K562 (cell line): ENCODE results near the gene ATXN7L1. TPM values are rescaled to one million over a fixed set of nuclear protein-coding genes. Genes with fewer than 3 reads are reported as not detected.

ENCODE experiments used
- AFF1 ChIP-seq, 2 experiments: fragments of 450-650 bp; IDR thresholded peaks; 2 replicates each; pipeline ENCODE4 v1.6.1; 2018; ENCODE audit warnings: mild to moderate bottlenecking in 2 of 2, low read depth in 1 of 2; ENCODE audit not compliant: partially characterized antibody in 2 of 2
- RAD21 ChIP-seq, 2 experiments: fragments of 250-450 bp in 1 of 2; fragments of 450-650 bp in 1 of 2; sonication (Bioruptor Pico) in 1 of 2; formaldehyde crosslinking in 1 of 2; IDR thresholded peaks in 1 of 2; conservative IDR thresholded peaks in 1 of 2; 2 replicates each; pipeline versions ENCODE4 v1.4.0 to v1.8.0; 2020 to 2022; ENCODE audit warnings: mild to moderate bottlenecking in 2 of 2, moderate library complexity in 1 of 2
- SMARCE1 ChIP-seq: fragments of 450-650 bp; IDR thresholded peaks from 2 replicates; pipeline ENCODE4 v1.7.1; 2016; ENCODE audit warnings: mild to moderate bottlenecking
- polyA plus RNA-seq, 8 experiments: library from polyadenylated mRNA; depleted of rRNA in 4 of 8; stranded (reverse) in 5 of 8; unstranded in 3 of 8; fragments of >200 nt; fragmentation: Nextera tagmentation in 2 of 8; fragmentation: Illumina TruSeq in 1 of 8; extraction: Ambion mirVana in 2 of 8; extraction: Trizol in 1 of 8; gene quantifications; 2 replicates each; pipeline versions ENCODE4 v1.2.1 to v1.2.3, GENCODE V29; 2011 to 2014; ENCODE audit warnings: inconsistent platforms in 1 of 8, missing spikeins in 1 of 8
- total RNA-seq, 7 experiments: library from RNA; depleted of rRNA in 6 of 7; stranded (reverse); fragments of >200 nt in 6 of 7; fragmentation: Illumina TruSeq in 2 of 7; extraction: Trizol in 2 of 7; gene quantifications; 2 replicates each; pipeline versions ENCODE4 v1.2.1 to v1.2.3, GENCODE V29; 2011 to 2021; ENCODE audit warnings: low replicate concordance in 1 of 7
- TF ChIP-seq, protein P1 (sequence below): fragments of 450-650 bp; IDR thresholded peaks from 2 replicates; pipeline ENCODE4 v1.6.1; 2016; ENCODE audit warnings: mild to moderate bottlenecking, moderate library complexity

ATXN7L1 gene
- total and polyA plus RNA-seq, 9 of the 15 experiments (the other 6 are each of a cell fraction or from before 2014, with no cell fraction given), result 6.6 to 13.7 (median 10.7) TPM

- TF ChIP-seq AFF1 (IDR thresholded peaks at IDR 0.05; ENCODE audit: low read depth in 1 of 2, partially characterized antibody in 2 of 2) (no peak), SMARCE1 (no peak), RAD21 (CRISPR knock-in tag; conservative IDR thresholded peaks at IDR 0.05 in 1 of 2, IDR thresholded peaks at IDR 0.05 in 1 of 2) (no peak)
- TF ChIP-seq, protein P1, sequence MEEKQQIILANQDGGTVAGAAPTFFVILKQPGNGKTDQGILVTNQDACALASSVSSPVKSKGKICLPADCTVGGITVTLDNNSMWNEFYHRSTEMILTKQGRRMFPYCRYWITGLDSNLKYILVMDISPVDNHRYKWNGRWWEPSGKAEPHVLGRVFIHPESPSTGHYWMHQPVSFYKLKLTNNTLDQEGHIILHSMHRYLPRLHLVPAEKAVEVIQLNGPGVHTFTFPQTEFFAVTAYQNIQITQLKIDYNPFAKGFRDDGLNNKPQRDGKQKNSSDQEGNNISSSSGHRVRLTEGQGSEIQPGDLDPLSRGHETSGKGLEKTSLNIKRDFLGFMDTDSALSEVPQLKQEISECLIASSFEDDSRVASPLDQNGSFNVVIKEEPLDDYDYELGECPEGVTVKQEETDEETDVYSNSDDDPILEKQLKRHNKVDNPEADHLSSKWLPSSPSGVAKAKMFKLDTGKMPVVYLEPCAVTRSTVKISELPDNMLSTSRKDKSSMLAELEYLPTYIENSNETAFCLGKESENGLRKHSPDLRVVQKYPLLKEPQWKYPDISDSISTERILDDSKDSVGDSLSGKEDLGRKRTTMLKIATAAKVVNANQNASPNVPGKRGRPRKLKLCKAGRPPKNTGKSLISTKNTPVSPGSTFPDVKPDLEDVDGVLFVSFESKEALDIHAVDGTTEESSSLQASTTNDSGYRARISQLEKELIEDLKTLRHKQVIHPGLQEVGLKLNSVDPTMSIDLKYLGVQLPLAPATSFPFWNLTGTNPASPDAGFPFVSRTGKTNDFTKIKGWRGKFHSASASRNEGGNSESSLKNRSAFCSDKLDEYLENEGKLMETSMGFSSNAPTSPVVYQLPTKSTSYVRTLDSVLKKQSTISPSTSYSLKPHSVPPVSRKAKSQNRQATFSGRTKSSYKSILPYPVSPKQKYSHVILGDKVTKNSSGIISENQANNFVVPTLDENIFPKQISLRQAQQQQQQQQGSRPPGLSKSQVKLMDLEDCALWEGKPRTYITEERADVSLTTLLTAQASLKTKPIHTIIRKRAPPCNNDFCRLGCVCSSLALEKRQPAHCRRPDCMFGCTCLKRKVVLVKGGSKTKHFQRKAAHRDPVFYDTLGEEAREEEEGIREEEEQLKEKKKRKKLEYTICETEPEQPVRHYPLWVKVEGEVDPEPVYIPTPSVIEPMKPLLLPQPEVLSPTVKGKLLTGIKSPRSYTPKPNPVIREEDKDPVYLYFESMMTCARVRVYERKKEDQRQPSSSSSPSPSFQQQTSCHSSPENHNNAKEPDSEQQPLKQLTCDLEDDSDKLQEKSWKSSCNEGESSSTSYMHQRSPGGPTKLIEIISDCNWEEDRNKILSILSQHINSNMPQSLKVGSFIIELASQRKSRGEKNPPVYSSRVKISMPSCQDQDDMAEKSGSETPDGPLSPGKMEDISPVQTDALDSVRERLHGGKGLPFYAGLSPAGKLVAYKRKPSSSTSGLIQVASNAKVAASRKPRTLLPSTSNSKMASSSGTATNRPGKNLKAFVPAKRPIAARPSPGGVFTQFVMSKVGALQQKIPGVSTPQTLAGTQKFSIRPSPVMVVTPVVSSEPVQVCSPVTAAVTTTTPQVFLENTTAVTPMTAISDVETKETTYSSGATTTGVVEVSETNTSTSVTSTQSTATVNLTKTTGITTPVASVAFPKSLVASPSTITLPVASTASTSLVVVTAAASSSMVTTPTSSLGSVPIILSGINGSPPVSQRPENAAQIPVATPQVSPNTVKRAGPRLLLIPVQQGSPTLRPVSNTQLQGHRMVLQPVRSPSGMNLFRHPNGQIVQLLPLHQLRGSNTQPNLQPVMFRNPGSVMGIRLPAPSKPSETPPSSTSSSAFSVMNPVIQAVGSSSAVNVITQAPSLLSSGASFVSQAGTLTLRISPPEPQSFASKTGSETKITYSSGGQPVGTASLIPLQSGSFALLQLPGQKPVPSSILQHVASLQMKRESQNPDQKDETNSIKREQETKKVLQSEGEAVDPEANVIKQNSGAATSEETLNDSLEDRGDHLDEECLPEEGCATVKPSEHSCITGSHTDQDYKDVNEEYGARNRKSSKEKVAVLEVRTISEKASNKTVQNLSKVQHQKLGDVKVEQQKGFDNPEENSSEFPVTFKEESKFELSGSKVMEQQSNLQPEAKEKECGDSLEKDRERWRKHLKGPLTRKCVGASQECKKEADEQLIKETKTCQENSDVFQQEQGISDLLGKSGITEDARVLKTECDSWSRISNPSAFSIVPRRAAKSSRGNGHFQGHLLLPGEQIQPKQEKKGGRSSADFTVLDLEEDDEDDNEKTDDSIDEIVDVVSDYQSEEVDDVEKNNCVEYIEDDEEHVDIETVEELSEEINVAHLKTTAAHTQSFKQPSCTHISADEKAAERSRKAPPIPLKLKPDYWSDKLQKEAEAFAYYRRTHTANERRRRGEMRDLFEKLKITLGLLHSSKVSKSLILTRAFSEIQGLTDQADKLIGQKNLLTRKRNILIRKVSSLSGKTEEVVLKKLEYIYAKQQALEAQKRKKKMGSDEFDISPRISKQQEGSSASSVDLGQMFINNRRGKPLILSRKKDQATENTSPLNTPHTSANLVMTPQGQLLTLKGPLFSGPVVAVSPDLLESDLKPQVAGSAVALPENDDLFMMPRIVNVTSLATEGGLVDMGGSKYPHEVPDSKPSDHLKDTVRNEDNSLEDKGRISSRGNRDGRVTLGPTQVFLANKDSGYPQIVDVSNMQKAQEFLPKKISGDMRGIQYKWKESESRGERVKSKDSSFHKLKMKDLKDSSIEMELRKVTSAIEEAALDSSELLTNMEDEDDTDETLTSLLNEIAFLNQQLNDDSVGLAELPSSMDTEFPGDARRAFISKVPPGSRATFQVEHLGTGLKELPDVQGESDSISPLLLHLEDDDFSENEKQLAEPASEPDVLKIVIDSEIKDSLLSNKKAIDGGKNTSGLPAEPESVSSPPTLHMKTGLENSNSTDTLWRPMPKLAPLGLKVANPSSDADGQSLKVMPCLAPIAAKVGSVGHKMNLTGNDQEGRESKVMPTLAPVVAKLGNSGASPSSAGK, result no peak
Observed at GRCh38 chr7:105766421-105767073, 109.9 kb downstream of the ATXN7L1 start (continued).
